Lower leg skin (tissue), 3 donors: ENCODE results near the gene XRCC1.

ENCODE experiments used
- CTCF ChIP-seq, 3 donors: fragments of 450-650 bp; IDR thresholded peaks; one replicate each; pipeline ENCODE4 v1.5.1; 2016; ENCODE audit warnings: antibody characterized with exemption in 3 of 3, mild to moderate bottlenecking in 3 of 3, moderate library complexity in 2 of 3
- POLR2A ChIP-seq, 2 donors: fragments of 450-650 bp; IDR thresholded peaks; one replicate each; pipeline ENCODE4 v1.6.1; 2016 to 2017; ENCODE audit warnings: antibody characterized with exemption in 2 of 2, mild to moderate bottlenecking in 1 of 2, moderate library complexity in 1 of 2

- no peak for TF ChIP-seq POLR2A (IDR thresholded peaks at IDR 0.05)
- TF ChIP-seq CTCF (IDR thresholded peaks at IDR 0.05), result no peak
These were observed 69.4 kb downstream of the XRCC1 start for GRCh38 chr19:43505941-43506340.
